Lower leg skin (tissue), 3 donors: Measurements from ENCODE around the gene EVPLL.

Experiments used
- CTCF ChIP-seq, 3 donors: fragments of 450-650 bp; IDR thresholded peaks; one replicate each; pipeline ENCODE4 v1.5.1; 2016; ENCODE audit warnings: antibody characterized with exemption in 3 of 3, mild to moderate bottlenecking in 3 of 3, moderate library complexity in 2 of 3
- POLR2A ChIP-seq, 2 donors: fragments of 450-650 bp; IDR thresholded peaks; one replicate each; pipeline ENCODE4 v1.6.1; 2016 to 2017; ENCODE audit warnings: antibody characterized with exemption in 2 of 2, mild to moderate bottlenecking in 1 of 2, moderate library complexity in 1 of 2

GRCh38 chr17:18382441-18383078, 5.0 kb downstream of the EVPLL start:
- no peak for TF ChIP-seq CTCF (IDR thresholded peaks at IDR 0.05)
- TF ChIP-seq POLR2A (IDR thresholded peaks at IDR 0.05) = no peak
